Keratinocyte (primary cell): ENCODE measurements around the gene EIF4E1B. TPM values are rescaled to one million over a fixed set of nuclear protein-coding genes. Genes with fewer than 3 reads are reported as not detected.

Experiments
- DNase-seq: peaks from one replicate; pipeline ENCODE4 v3.0.0-alpha.2; 2011; ENCODE audit warnings: low read depth, missing footprints, low spot score
- FAIRE-seq: peaks from 2 replicates; lab custom pipeline; 2011; peaks lifted over from hg19 to GRCh38; lab: Jason Lieb, UNC
- H2AFZ ChIP-seq: 2 replicates; pipeline ENCODE4 v1.6.0; 2012; ENCODE audit warnings: low read length, control low read depth, inconsistent platforms; ENCODE audit not compliant: control insufficient read depth
- H3K27ac ChIP-seq: 2 replicates; pipeline ENCODE4 v1.5.1; 2011; ENCODE audit warnings: low read length; ENCODE audit not compliant: control insufficient read depth, insufficient read depth
- H3K27me3 ChIP-seq: 3 replicates; pipeline ENCODE4 v1.6.0; 2011; ENCODE audit warnings: low read length; ENCODE audit not compliant: control insufficient read depth, insufficient read depth; ENCODE audit errors: extremely low read depth
- H3K36me3 ChIP-seq, 2 experiments: 2 replicates in 1 of 2; 3 replicates in 1 of 2; pipeline ENCODE4 v1.5.1; 2011; ENCODE audit warnings: low read length in 2 of 2, mild to moderate bottlenecking in 1 of 2; ENCODE audit not compliant: control insufficient read depth in 2 of 2, insufficient read depth in 2 of 2; ENCODE audit errors: extremely low read depth in 1 of 2
- H3K4me1 ChIP-seq: 3 replicates; pipeline ENCODE4 v1.5.1; 2011; ENCODE audit warnings: low read length; ENCODE audit not compliant: control insufficient read depth, insufficient read depth; ENCODE audit errors: extremely low read depth
- H3K4me2 ChIP-seq: 3 replicates; pipeline ENCODE4 v1.6.0; 2011; ENCODE audit warnings: low read depth, low read length; ENCODE audit not compliant: control insufficient read depth, insufficient read depth; ENCODE audit errors: extremely low read depth
- H3K4me3 ChIP-seq, 3 experiments: fragments of 200-600 bp in 1 of 3; sonication (generic) in 1 of 3; 2 replicates in 2 of 3; 3 replicates in 1 of 3; pipeline ENCODE4 v1.5.1; 2011 to 2016; ENCODE audit warnings: low read length in 3 of 3, mild to moderate bottlenecking in 3 of 3, control low read depth in 2 of 3, inconsistent platforms in 1 of 3, low read depth in 1 of 3, mixed read lengths in 1 of 3, mixed run types in 1 of 3, moderate library complexity in 1 of 3; ENCODE audit not compliant: control insufficient read depth in 2 of 3, insufficient read depth in 2 of 3; ENCODE audit errors: extremely low read depth in 1 of 3
- H3K79me2 ChIP-seq: 2 replicates; pipeline ENCODE4 v1.6.0; 2012; ENCODE audit warnings: low read length; ENCODE audit not compliant: control insufficient read depth, insufficient read depth
- H3K9ac ChIP-seq: 3 replicates; pipeline ENCODE4 v1.6.0; 2011; ENCODE audit warnings: low read length; ENCODE audit not compliant: control insufficient read depth, insufficient read depth; ENCODE audit errors: extremely low read depth
- H3K9me1 ChIP-seq: 3 replicates; pipeline ENCODE4 v1.6.0; 2011; ENCODE audit warnings: low read length; ENCODE audit not compliant: control insufficient read depth, insufficient read depth; ENCODE audit errors: extremely low read depth
- H3K9me3 ChIP-seq: 2 replicates; pipeline ENCODE4 v1.5.1; 2012; ENCODE audit warnings: low read depth, low read length; ENCODE audit not compliant: control insufficient read depth
- H4K20me1 ChIP-seq: 3 replicates; pipeline ENCODE4 v1.6.0; 2011; ENCODE audit warnings: low read length; ENCODE audit not compliant: control insufficient read depth, insufficient read depth; ENCODE audit errors: extremely low read depth
- EZH2 ChIP-seq: IDR thresholded peaks from one replicate; pipeline ENCODE4 v1.6.1; 2012; ENCODE audit warnings: inconsistent platforms, mild to moderate bottlenecking, low read length, moderate library complexity
- dilution Hi-C: fragments of 300-500 bp; cut with MboI; formaldehyde crosslinking; loops from one replicate; pipeline ENCODE4 v1.7.0; 2020; ENCODE audit warnings: low sequenced_read_pairs; ENCODE audit not compliant: extremely low pct_ligation_motif_present
- polyA plus RNA-seq, 5 experiments: library from polyadenylated mRNA; depleted of rRNA in 3 of 5; stranded (reverse) in 3 of 5; stranded (forward) in 1 of 5; unstranded in 1 of 5; fragments of >200 nt; gene quantifications; 1 replicate in 1 of 5; 2 replicates in 3 of 5; 3 replicates in 1 of 5; pipeline versions ENCODE4 v1.2.1 to v1.2.3, GENCODE V29; 2011 to 2012; ENCODE audit warnings: missing spikeins in 2 of 5, low read depth in 1 of 5, low replicate concordance in 1 of 5
- TF ChIP-seq, protein P1 (sequence below), 3 experiments: IDR thresholded peaks in 1 of 3; conservative IDR thresholded peaks in 1 of 3; optimal IDR thresholded peaks in 1 of 3; 2 replicates in 2 of 3; 3 replicates in 1 of 3; pipeline versions ENCODE3 to v1.5.1; 2011; ENCODE audit warnings: low read length in 3 of 3, mild to moderate bottlenecking in 3 of 3, moderate library complexity in 2 of 3, control low read depth in 1 of 3, inconsistent platforms in 1 of 3; ENCODE audit not compliant: insufficient read depth in 2 of 3; ENCODE audit errors: extremely low read depth in 1 of 3

Gene EIF4E1B
- polyA plus RNA-seq, 1 donor (not counting 4 experiments of a cell fraction or from before 2014, with no cell fraction given), result not detected

GRCh38 chr5:176679365-176680225 is 49.1 kb downstream of the EIF4E1B start:
- H3K36me3 ChIP-seq, result no peaks in the 10 kb centered on the region
- no peak overlapping the region for H3K4me2 ChIP-seq
- TF ChIP-seq, protein P1, sequence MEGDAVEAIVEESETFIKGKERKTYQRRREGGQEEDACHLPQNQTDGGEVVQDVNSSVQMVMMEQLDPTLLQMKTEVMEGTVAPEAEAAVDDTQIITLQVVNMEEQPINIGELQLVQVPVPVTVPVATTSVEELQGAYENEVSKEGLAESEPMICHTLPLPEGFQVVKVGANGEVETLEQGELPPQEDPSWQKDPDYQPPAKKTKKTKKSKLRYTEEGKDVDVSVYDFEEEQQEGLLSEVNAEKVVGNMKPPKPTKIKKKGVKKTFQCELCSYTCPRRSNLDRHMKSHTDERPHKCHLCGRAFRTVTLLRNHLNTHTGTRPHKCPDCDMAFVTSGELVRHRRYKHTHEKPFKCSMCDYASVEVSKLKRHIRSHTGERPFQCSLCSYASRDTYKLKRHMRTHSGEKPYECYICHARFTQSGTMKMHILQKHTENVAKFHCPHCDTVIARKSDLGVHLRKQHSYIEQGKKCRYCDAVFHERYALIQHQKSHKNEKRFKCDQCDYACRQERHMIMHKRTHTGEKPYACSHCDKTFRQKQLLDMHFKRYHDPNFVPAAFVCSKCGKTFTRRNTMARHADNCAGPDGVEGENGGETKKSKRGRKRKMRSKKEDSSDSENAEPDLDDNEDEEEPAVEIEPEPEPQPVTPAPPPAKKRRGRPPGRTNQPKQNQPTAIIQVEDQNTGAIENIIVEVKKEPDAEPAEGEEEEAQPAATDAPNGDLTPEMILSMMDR (optimal IDR thresholded peaks at IDR 0.05 in 1 of 3, IDR thresholded peaks at IDR 0.05 in 1 of 3, conservative IDR thresholded peaks at IDR 0.05 in 1 of 3; ENCODE audit: extremely low read depth in 1 of 3, insufficient read depth in 2 of 3, low read length in 3 of 3), result no peak
- peak; percentile 46 for TF ChIP-seq EZH2
- no peaks in the 10 kb centered on the region for H3K79me2 ChIP-seq
- DNase-seq (no peak), FAIRE-seq (no peak)
- H2AFZ ChIP-seq, result no peak overlapping the region
- dilution Hi-C loops, result no loop called here
- no peaks in the 10 kb centered on the region for H3K9me3 ChIP-seq
- no peaks in the 10 kb centered on the region for H3K4me1 ChIP-seq
- no peaks in the 10 kb centered on the region for H4K20me1 ChIP-seq
- no peak overlapping the region for H3K4me3 ChIP-seq
- no peak overlapping the region for H3K27ac ChIP-seq
- H3K9me1 ChIP-seq, result no peaks in the 10 kb centered on the region
- no peak overlapping the region for H3K9ac ChIP-seq
- H3K27me3 ChIP-seq, result peaks cover 64% of the 10 kb centered on the region

DNA sequence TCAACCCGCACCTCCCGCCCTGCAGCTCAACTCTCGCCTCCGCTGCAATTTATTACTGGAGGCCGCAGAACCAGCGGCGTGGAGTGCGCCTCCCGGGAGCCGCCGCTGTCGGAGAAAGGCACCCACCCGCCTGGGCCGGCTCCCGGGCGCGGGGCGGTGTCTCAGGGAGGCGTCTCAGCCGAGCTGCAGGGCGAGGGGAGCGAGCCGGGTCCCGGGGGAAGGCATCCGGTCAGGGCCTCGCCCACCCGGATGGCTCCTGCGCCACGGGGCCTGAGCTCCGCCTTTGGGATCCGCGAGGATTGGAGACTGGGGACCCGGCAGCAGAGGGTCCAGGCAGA is 49.7 kb downstream of the EIF4E1B start:
- Histone ChIP-seq H3K36me3 (no peaks in the 10 kb centered on the region), H3K79me2 (no peaks in the 10 kb centered on the region), H3K4me1 (no peaks in the 10 kb centered on the region), H3K27me3 (peaks cover 64% of the 10 kb centered on the region), H3K9ac (no peak overlapping the region), H3K4me3 (no peak overlapping the region), H2AFZ (no peak overlapping the region), H3K27ac (no peak overlapping the region), H4K20me1 (no peaks in the 10 kb centered on the region), H3K9me1 (no peaks in the 10 kb centered on the region), H3K9me3 (no peaks in the 10 kb centered on the region), H3K4me2 (no peak overlapping the region)
- TF ChIP-seq, protein P1 (optimal IDR thresholded peaks at IDR 0.05 in 1 of 3, IDR thresholded peaks at IDR 0.05 in 1 of 3, conservative IDR thresholded peaks at IDR 0.05 in 1 of 3; ENCODE audit: extremely low read depth in 1 of 3, insufficient read depth in 2 of 3, low read length in 3 of 3), result no peak
- no peak for TF ChIP-seq EZH2
- no peak for FAIRE-seq
- dilution Hi-C loops, result no loop called here
- no peak for DNase-seq
